ENCODE measurements around the gene TNF. TPM values are rescaled to one million over a fixed set of nuclear protein-coding genes. Genes with fewer than 3 reads are reported as not detected.

TNF gene
- total RNA-seq, 3 donors from 2014 or later (not counting 1 experiment from before 2014, with no cell fraction given) = 24.2 to 60.8 (median 46.9) TPM

DNA sequence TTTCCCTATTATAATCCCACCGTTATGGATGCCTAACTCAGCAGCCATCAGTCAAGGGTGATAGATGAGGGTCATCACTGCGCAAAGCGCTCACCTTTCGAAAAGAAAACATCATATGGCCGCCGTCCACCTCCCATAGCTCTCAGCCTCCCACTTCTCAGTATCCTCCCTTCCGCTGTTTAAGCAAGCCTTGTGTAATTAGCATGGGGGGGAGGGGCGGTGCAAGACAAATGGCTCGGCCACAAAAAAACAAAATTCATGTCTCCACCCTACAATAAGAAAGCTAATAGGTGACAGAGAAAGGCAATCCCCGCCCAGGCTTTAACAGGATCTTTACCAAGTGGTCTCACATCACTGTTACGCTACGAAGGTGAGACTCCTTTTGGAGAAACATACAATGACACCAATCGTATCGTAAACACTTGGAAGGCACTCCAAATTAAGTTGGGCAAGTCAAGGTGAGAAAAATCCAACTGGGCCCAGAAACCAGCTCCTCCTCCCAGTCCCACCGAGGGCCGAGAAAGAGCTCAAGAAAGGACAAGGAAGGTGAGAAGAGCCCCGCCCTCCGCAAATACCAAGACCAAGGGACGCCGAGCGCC is 34.2 kb upstream of the TNF start:
- WGBS (ENCODE audit: insufficient coverage) = 0% methylated on average over 18 of the region's 21 CpGs
- Mint-ChIP-seq H3K27ac (peak overlapping the region; percentile 94 to 96), H3K36me3 (peaks cover 30% of the 10 kb centered on the region), H3K27me3 (ENCODE audit: low read depth in 2 of 2) (no peaks in the 10 kb centered on the region), H3K4me1 (peaks cover 49 to 54% of the 10 kb centered on the region in 2 donors), H3K4me3 (peak overlapping the region; percentile 99), H3K9me3 (no peaks in the 10 kb centered on the region)
- DNase-seq (peak; percentile 65 to 87), ATAC-seq (peak; percentile 54 to 70 (median 56))
- intact Hi-C loops (cut with micrococcal nuclease) = loop anchor here (1.0 to 10.0 kb wide), 5 partner anchors 48 to 291 kb away; partner anchors contain the start of genes CLIC1, CSNK2B, LY6G5B and PRRC2A
- peaks cover 29% of the 10 kb centered on the region for H3K4me1 ChIP-seq (ENCODE audit: control insufficient read depth, insufficient read depth, low read length)
- H3K27me3 ChIP-seq (ENCODE audit: control insufficient read depth, insufficient read depth, low read length) = no peaks in the 10 kb centered on the region
- H3K9me3 ChIP-seq (ENCODE audit: control insufficient read depth, insufficient read depth, low read length) = no peaks in the 10 kb centered on the region
- H3K27ac ChIP-seq (ENCODE audit: low read length) = peak overlapping the region; percentile 92
- TF ChIP-seq, protein P1, sequence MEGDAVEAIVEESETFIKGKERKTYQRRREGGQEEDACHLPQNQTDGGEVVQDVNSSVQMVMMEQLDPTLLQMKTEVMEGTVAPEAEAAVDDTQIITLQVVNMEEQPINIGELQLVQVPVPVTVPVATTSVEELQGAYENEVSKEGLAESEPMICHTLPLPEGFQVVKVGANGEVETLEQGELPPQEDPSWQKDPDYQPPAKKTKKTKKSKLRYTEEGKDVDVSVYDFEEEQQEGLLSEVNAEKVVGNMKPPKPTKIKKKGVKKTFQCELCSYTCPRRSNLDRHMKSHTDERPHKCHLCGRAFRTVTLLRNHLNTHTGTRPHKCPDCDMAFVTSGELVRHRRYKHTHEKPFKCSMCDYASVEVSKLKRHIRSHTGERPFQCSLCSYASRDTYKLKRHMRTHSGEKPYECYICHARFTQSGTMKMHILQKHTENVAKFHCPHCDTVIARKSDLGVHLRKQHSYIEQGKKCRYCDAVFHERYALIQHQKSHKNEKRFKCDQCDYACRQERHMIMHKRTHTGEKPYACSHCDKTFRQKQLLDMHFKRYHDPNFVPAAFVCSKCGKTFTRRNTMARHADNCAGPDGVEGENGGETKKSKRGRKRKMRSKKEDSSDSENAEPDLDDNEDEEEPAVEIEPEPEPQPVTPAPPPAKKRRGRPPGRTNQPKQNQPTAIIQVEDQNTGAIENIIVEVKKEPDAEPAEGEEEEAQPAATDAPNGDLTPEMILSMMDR (IDR thresholded peaks at IDR 0.05) = no peak
- H3K4me3 ChIP-seq (ENCODE audit: low read length) = peak overlapping the region; percentile 77
- H3K36me3 ChIP-seq (ENCODE audit: control insufficient read depth, insufficient read depth, low read length) = peaks cover 37% of the 10 kb centered on the region

- TF ChIP-seq, protein P1 (IDR thresholded peaks at IDR 0.05) = no peak
- H3K9me3 ChIP-seq (ENCODE audit: control insufficient read depth, insufficient read depth, low read length) = no peaks in the 10 kb centered on the region
- H3K27me3 ChIP-seq (ENCODE audit: control insufficient read depth, insufficient read depth, low read length) = no peaks in the 10 kb centered on the region
- Mint-ChIP-seq H3K4me3 (peak within 1 kb of the TSS; percentile 99), H3K9me3 (no peaks in the 10 kb centered on the region), H3K27ac (peak within 1 kb of the TSS; percentile 94 to 96), H3K4me1 (peaks cover 49 to 56% of the 10 kb centered on the region in 2 donors), H3K27me3 (ENCODE audit: low read depth in 2 of 2) (no peaks in the 10 kb centered on the region), H3K36me3 (peaks cover 24% of the 10 kb centered on the region)
- H3K27ac ChIP-seq (ENCODE audit: low read length) = peak within 1 kb of the TSS; percentile 92
- intact Hi-C loops (cut with micrococcal nuclease) = loop anchor here (1.0 to 10.0 kb wide), 5 partner anchors 49 to 290 kb away; partner anchors contain the start of genes CLIC1, CSNK2B, LY6G5B and PRRC2A
- ATAC-seq (peak; percentile 69 to 86 (median 77)), DNase-seq (peak; percentile 85 to 99)
- peak within 1 kb of the TSS; percentile 77 for H3K4me3 ChIP-seq (ENCODE audit: low read length)
- peaks cover 29% of the 10 kb centered on the region for H3K36me3 ChIP-seq (ENCODE audit: control insufficient read depth, insufficient read depth, low read length)
- H3K4me1 ChIP-seq (ENCODE audit: control insufficient read depth, insufficient read depth, low read length) = peaks cover 36% of the 10 kb centered on the region
- WGBS (ENCODE audit: insufficient coverage) = under 1% methylated on average over 43 of the region's 43 CpGs
These were observed 33.5 kb upstream of the TNF start, which contains the start of gene DDX39B for GRCh38 chr6:31541658-31542521. Gene DDX39B, minus strand, starts transcription at chr6:31542003. Its CDS starts 1,471 bp downstream, at chr6:31540532.

DNA sequence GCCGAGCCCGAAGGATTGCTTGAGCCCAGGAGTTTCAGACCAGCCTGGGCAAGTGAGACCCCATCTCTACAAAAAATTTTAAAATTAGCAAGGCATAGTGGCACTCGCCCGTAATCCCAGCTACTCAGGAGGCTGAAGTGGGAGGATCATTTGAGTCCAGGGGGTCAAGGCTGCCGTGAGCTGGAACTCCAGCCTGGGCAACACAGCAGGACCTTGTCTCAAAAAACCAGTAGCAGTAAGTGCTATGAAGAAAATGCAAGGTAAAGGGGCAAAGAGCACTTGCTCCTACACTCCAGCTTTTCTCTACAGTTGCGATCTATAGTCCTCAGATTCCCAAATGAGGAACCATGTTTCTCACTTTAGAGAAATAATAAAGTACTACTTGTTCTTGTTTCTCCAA is 31.7 kb upstream of the TNF start:
- Histone ChIP-seq H3K27me3 (ENCODE audit: control insufficient read depth, insufficient read depth, low read length) (no peaks in the 10 kb centered on the region), H3K36me3 (ENCODE audit: control insufficient read depth, insufficient read depth, low read length) (peaks cover 17% of the 10 kb centered on the region), H3K9me3 (ENCODE audit: control insufficient read depth, insufficient read depth, low read length) (no peaks in the 10 kb centered on the region), H3K4me1 (ENCODE audit: control insufficient read depth, insufficient read depth, low read length) (peaks cover 50% of the 10 kb centered on the region), H3K4me3 (ENCODE audit: low read length) (no peak overlapping the region), H3K27ac (ENCODE audit: low read length) (no peak overlapping the region)
- intact Hi-C loops (cut with micrococcal nuclease) = loop anchor here (5.0 to 10.0 kb wide), 3 partner anchors 124 to 289 kb away; partner anchors contain the start of genes CLIC1, CSNK2B and LY6G5B
- 100% methylated on average over 5 of the region's 6 CpGs for WGBS (ENCODE audit: insufficient coverage)
- TF ChIP-seq, protein P1 (IDR thresholded peaks at IDR 0.05) = no peak
- DNase-seq (no peak), ATAC-seq (no peak)
- Mint-ChIP-seq H3K9me3 (no peaks in the 10 kb centered on the region), H3K4me3 (no peak overlapping the region), H3K27me3 (ENCODE audit: low read depth in 2 of 2) (no peaks in the 10 kb centered on the region), H3K4me1 (peaks cover 62 to 63% of the 10 kb centered on the region in 2 donors), H3K36me3 (peaks cover 19% of the 10 kb centered on the region), H3K27ac (peak overlapping the region in 1 of 2 donors; percentile 96)
